Neural cell (in vitro differentiated cells): Measurements from ENCODE around the gene LDLRAD3. TPM values are rescaled to one million over a fixed set of nuclear protein-coding genes. Genes with fewer than 3 reads are reported as not detected.

Experiments used
- H2AFZ ChIP-seq: fragments of 200-600, 300-800 bp; sonication (generic), shearing (Covaris generic); 2 replicates; pipeline ENCODE4 v1.6.0; 2014; ENCODE audit warnings: low read depth, mild to moderate bottlenecking, antibody characterized with exemption, low read length, moderate library complexity
- H3F3A ChIP-seq: fragments of 200-600 bp; shearing (Covaris generic); 2 replicates; pipeline ENCODE4 v1.6.1; 2016; ENCODE audit warnings: mild to moderate bottlenecking, moderate library complexity, mixed read lengths, antibody characterized with exemption, low read length; ENCODE audit not compliant: insufficient read depth, poor library complexity, severe bottlenecking
- H3K27ac ChIP-seq: fragments of 200-600, 300-800 bp; sonication (generic), shearing (Covaris generic); 2 replicates; pipeline ENCODE4 v1.5.1; 2014; ENCODE audit warnings: mild to moderate bottlenecking, low read length, moderate library complexity
- H3K27me3 ChIP-seq: fragments of 300-800, 200-600 bp; sonication (generic), shearing (Covaris generic); 2 replicates; pipeline ENCODE4 v1.6.0; 2014; ENCODE audit warnings: mild to moderate bottlenecking, low read depth, low read length, moderate library complexity; ENCODE audit not compliant: insufficient read depth
- H3K36me3 ChIP-seq: fragments of 300-800, 200-600 bp; sonication (generic), shearing (Covaris generic); 2 replicates; pipeline ENCODE4 v1.5.1; 2014; ENCODE audit warnings: mild to moderate bottlenecking, antibody characterized with exemption, low read length, moderate library complexity; ENCODE audit not compliant: insufficient read depth
- H3K4me2 ChIP-seq: fragments of 300-800, 200-600 bp; sonication (generic), shearing (Covaris generic); 2 replicates; pipeline ENCODE4 v1.6.0; 2014; ENCODE audit warnings: mild to moderate bottlenecking, low read length
- H3K4me3 ChIP-seq: fragments of 300-800, 200-600 bp; sonication (generic), shearing (Covaris generic); 2 replicates; pipeline ENCODE4 v1.5.1; 2014; ENCODE audit warnings: mild to moderate bottlenecking, low read length, moderate library complexity
- H3K79me2 ChIP-seq: fragments of 200-600 bp; shearing (Covaris generic); replicated peaks from 2 replicates; pipeline ENCODE4 v1.6.0; 2014; ENCODE audit warnings: mild to moderate bottlenecking, low read length, moderate library complexity; ENCODE audit not compliant: insufficient read depth
- H3K9ac ChIP-seq: fragments of 300-800, 200-600 bp; sonication (generic), shearing (Covaris generic); 2 replicates; pipeline ENCODE4 v1.6.1; 2016; ENCODE audit warnings: mild to moderate bottlenecking, low read length, mixed read lengths
- H3K9me2 ChIP-seq: fragments of 200-600 bp; shearing (Covaris generic); 2 replicates; pipeline ENCODE4 v1.6.1; 2016; ENCODE audit warnings: mild to moderate bottlenecking, low read length, mixed read lengths; ENCODE audit not compliant: insufficient read depth
- H3K9me3 ChIP-seq: fragments of 200-600, 300-800 bp; sonication (generic), shearing (Covaris generic); 2 replicates; pipeline ENCODE4 v1.6.1; 2016; ENCODE audit warnings: mild to moderate bottlenecking, mixed run types, low read length, moderate library complexity, mixed read lengths
- H4K20me1 ChIP-seq: fragments of 200-600 bp; shearing (Covaris generic); 2 replicates; pipeline ENCODE4 v1.6.1; 2016; ENCODE audit warnings: mild to moderate bottlenecking, mixed run types; ENCODE audit not compliant: insufficient read depth
- CTCF ChIP-seq: fragments of 450-650 bp; IDR thresholded peaks from 2 replicates; pipeline ENCODE4 v1.5.1; 2014; ENCODE audit warnings: antibody characterized with exemption, mild to moderate bottlenecking, moderate library complexity; ENCODE audit not compliant: poor library complexity, severe bottlenecking
- EP300 ChIP-seq: fragments of 450-650 bp; conservative IDR thresholded peaks from 2 replicates; pipeline ENCODE4 v1.6.1; 2014; ENCODE audit warnings: antibody characterized with exemption, mild to moderate bottlenecking, moderate library complexity; ENCODE audit not compliant: poor library complexity, severe bottlenecking
- EZH2 ChIP-seq: fragments of 200-600, 300-800 bp; shearing (Covaris generic), sonication (generic); IDR thresholded peaks from 2 replicates; pipeline ENCODE4 v1.6.1; 2014; ENCODE audit warnings: antibody characterized with exemption, low read length, borderline replicate concordance, mild to moderate bottlenecking; ENCODE audit not compliant: insufficient read depth, poor library complexity, severe bottlenecking
- MXI1 ChIP-seq: fragments of 450-650 bp; conservative IDR thresholded peaks from 2 replicates; pipeline ENCODE4 v1.6.1; 2014; ENCODE audit warnings: antibody characterized with exemption, mild to moderate bottlenecking; ENCODE audit not compliant: poor library complexity, severe bottlenecking
- POLR2AphosphoS5 ChIP-seq: IDR thresholded peaks from 2 replicates; pipeline ENCODE4 v1.6.1; 2012
- RAD21 ChIP-seq: fragments of 450-650 bp; conservative IDR thresholded peaks from 2 replicates; pipeline ENCODE4 v1.6.1; 2014; ENCODE audit warnings: antibody characterized with exemption, mild to moderate bottlenecking, moderate library complexity
- REST ChIP-seq: IDR thresholded peaks from 2 replicates; pipeline ENCODE4 v1.6.1; 2012; ENCODE audit warnings: borderline replicate concordance
- SMC3 ChIP-seq: fragments of 450-650 bp; conservative IDR thresholded peaks from 2 replicates; pipeline ENCODE4 v1.6.1; 2014; ENCODE audit warnings: antibody characterized with exemption, mild to moderate bottlenecking, moderate library complexity; ENCODE audit not compliant: poor library complexity
- TAF1 ChIP-seq: IDR thresholded peaks from 2 replicates; pipeline ENCODE4 v1.6.1; 2012; ENCODE audit warnings: low read depth
- polyA plus RNA-seq: library from polyadenylated mRNA; depleted of rRNA; stranded (reverse); fragments of >200 nt; gene quantifications from 2 replicates; pipeline ENCODE4 v1.2.3, GENCODE V29; 2014

Gene LDLRAD3
- polyA plus RNA-seq, 1 donor from 2014 or later: 3.5 TPM

- no peak overlapping the region for H2AFZ ChIP-seq
- H3K27ac ChIP-seq: no peak overlapping the region
- no peak for TF ChIP-seq TAF1
- no peak for TF ChIP-seq EZH2
- no peaks in the 10 kb centered on the region for H3K79me2 ChIP-seq
- H3K4me3 ChIP-seq: no peak overlapping the region
- no peak overlapping the region for H3K9ac ChIP-seq
- no peaks in the 10 kb centered on the region for H4K20me1 ChIP-seq
- H3K4me2 ChIP-seq: no peak overlapping the region
- H3K9me3 ChIP-seq: no peaks in the 10 kb centered on the region
- no peaks in the 10 kb centered on the region for H3K9me2 ChIP-seq
- H3K27me3 ChIP-seq: no peaks in the 10 kb centered on the region
- H3K36me3 ChIP-seq: no peaks in the 10 kb centered on the region
- H3F3A ChIP-seq: no peaks in the 10 kb centered on the region
Observed at GRCh38 chr11:36234825-36235224, 291.0 kb downstream of the LDLRAD3 start.

GRCh38 chr11:36235750-36236149, 291.9 kb downstream of the LDLRAD3 start:
- TF ChIP-seq EP300 (no peak), RAD21 (no peak), MXI1 (no peak), POLR2AphosphoS5 (no peak), CTCF (no peak), SMC3 (no peak), REST (no peak), EZH2 (no peak), TAF1 (no peak)
- no peaks in the 10 kb centered on the region for H3F3A ChIP-seq
- H3K9me3 ChIP-seq: no peaks in the 10 kb centered on the region
- no peaks in the 10 kb centered on the region for H3K79me2 ChIP-seq
- no peak overlapping the region for H3K4me3 ChIP-seq
- H4K20me1 ChIP-seq: no peaks in the 10 kb centered on the region
- no peaks in the 10 kb centered on the region for H3K27me3 ChIP-seq
- H2AFZ ChIP-seq: no peak overlapping the region
- no peak overlapping the region for H3K4me2 ChIP-seq
- H3K9me2 ChIP-seq: no peaks in the 10 kb centered on the region
- H3K9ac ChIP-seq: no peak overlapping the region
- no peaks in the 10 kb centered on the region for H3K36me3 ChIP-seq
- H3K27ac ChIP-seq: no peak overlapping the region

GRCh38 chr11:36237391-36237790, 293.5 kb downstream of the LDLRAD3 start:
- no peaks in the 10 kb centered on the region for H3K79me2 ChIP-seq
- H3K9ac ChIP-seq: no peak overlapping the region
- H3K9me2 ChIP-seq: no peaks in the 10 kb centered on the region
- no peaks in the 10 kb centered on the region for H3K27me3 ChIP-seq
- H3K27ac ChIP-seq: no peak overlapping the region
- H3K4me2 ChIP-seq: no peak overlapping the region
- no peaks in the 10 kb centered on the region for H3K36me3 ChIP-seq
- no peaks in the 10 kb centered on the region for H3K9me3 ChIP-seq
- H3F3A ChIP-seq: no peaks in the 10 kb centered on the region
- H2AFZ ChIP-seq: no peak overlapping the region
- H3K4me3 ChIP-seq: no peak overlapping the region
- no peaks in the 10 kb centered on the region for H4K20me1 ChIP-seq
- TF ChIP-seq CTCF (no peak), REST (no peak), SMC3 (no peak), TAF1 (no peak), EP300 (no peak), EZH2 (no peak), POLR2AphosphoS5 (no peak), MXI1 (no peak), RAD21 (no peak)
